NCI-H2029 treated with DMSO at 0.1 percent for 48 hours (cell line): ENCODE results near the gene OGDH.
"Not testable (repeated sequence)": the region's sequence is repeated elsewhere in the genome, so short reads cannot be mapped to it uniquely, and the experiment has no call there.

Experiments
- DNase-seq: peaks from one replicate; lab custom pipeline; 2025; lab: John Stamatoyannopoulos, UW

Gene OGDH

GRCh38 chr7:44580945-44581878 lies 25.2 kb upstream of the OGDH start:
- peak; percentile 33 for DNase-seq

- DNase-seq: peak; percentile 98
Observed at GRCh38 chr7:44581879-44582603, 24.4 kb upstream of the OGDH start, which contains the start of gene TMED4. TSS of gene TMED4 (minus strand) at chr7:44582231. CDS start at chr7:44582206, 25 bp downstream.

DNA sequence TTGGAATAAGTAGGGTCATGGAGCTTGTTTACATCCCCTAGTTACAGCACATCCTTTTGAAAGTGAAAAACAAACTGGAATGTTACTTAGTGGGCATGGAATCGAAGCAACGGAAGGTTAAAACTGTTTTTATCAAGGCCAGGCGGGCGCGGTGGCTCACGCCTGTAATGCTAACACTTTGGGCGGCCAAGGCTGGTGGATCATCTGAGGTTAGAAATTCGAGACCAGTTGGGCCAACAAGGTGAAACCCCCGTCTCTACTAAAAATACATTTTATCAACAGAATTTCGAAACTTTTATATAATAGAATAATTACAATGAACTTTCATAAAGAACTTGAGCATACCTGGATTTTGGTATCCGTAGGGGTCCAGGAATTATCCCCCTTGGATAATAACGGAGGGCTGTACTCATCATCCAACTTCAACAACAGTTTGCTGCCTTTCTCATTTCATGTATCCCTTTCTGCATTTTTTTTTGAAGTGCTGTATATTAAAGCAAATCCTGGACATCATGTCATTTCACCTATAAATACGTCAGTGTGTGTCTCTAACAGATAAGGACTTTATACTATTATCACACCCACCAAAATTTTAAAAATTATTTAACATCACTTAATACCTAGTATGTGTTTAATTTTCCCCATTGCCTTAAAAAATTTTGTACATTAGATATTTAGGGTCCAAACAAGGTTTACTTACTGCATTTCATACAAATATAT lies 23.1 kb upstream of the OGDH start:
- DNase-seq: no peak

- peak; percentile 15 for DNase-seq
Observed at GRCh38 chr7:44587843-44588711, 18.4 kb upstream of the OGDH start.

GRCh38 chr7:44590910-44591309 lies 15.5 kb upstream of the OGDH start:
- DNase-seq: no peak

GRCh38 chr7:44595934-44596635 lies 10.3 kb upstream of the OGDH start:
- DNase-seq: no peak

GRCh38 chr7:44597181-44597580 lies 9.2 kb upstream of the OGDH start:
- not testable (repeated sequence) for DNase-seq

GRCh38 chr7:44599222-44599621 lies 7.2 kb upstream of the OGDH start:
- no peak for DNase-seq

- DNase-seq: no peak
Observed at GRCh38 chr7:44602576-44602910, 3.9 kb upstream of the OGDH start.

DNA sequence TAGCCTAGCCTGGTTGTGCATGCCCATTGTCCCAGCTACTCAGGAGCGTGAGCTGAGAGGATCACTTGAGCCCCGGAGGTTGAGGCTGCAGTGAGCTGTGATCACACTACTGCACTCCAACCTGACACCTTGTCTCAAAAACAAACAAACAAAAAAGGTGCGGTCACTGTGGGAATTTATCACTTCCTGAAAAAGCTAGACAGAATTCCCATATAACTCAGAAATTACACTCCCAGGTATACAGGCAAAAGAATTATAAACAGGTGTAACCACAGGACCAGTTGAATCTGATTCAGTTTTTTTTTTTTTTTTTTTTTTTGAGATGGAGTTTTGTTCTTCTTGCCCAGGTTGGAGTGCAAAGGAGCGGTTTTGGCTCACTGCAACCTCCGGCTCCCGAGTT lies 3.2 kb upstream of the OGDH start:
- peak; percentile 36 for DNase-seq

DNA sequence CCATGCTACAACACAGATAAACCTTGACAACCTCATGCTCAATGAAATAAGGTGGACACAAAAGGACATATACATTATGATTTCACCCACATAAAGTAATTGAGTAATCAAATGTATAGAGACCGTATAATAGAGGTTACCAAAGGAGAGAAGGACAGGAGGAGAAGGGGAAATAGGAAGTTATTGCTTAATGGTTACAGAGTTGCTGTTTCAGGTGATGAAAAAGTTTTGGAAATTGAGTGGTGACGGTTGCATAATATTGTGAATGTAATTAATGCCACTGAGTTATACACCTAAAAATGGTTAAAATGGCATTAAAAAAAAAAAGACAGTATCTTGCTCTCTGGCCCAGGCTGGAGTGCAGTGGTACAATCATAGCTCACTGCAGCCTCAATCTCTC lies 1.5 kb upstream of the OGDH start:
- no peak for DNase-seq

DNA sequence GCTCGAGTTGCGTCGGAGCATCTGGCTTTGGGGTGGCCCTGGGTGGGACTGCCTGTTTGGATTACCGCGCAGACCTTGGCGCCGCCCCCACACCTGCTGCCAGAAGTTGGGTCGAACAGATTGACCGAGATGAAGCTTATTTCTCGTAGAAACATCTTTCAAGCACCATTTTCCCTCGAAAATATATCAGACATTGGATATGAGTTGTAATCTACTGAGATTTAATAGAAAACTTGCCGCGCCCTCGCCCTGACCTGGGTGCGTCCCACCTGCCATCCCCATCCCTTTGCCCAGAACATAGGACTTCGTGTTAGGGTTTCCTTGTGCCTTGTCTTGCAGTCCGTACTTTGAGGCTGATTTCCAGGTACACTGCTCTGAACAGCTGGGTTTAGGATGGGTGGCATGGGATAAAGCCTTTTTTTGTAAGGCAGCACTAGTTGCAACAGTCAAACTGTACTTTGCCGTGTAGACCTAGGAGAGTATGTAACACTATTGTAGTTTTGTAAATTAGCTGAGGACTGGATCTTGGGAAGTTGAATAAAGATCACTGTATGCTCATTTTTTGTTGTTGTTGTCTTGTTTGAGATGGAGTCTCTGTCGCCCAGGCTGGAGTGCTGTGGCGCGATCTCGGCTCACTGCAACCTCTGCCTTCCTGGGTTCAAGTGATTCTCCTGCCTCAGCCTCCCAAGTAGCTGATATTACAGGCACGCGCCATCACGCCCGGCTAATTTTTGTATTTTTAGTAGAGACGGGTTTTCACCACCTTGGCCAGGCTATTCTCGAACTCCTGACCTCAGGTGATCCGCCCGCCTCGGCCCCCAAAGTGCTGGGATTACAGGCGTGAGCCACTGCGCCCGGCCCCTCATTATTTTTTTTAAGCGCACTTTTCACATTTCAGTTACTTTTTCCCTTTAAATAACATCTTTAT lies 978 bp downstream of the OGDH start:
- no peak for DNase-seq

- DNase-seq: no peak
Observed at GRCh38 chr7:44608916-44609648, 2.7 kb downstream of the OGDH start.

DNA sequence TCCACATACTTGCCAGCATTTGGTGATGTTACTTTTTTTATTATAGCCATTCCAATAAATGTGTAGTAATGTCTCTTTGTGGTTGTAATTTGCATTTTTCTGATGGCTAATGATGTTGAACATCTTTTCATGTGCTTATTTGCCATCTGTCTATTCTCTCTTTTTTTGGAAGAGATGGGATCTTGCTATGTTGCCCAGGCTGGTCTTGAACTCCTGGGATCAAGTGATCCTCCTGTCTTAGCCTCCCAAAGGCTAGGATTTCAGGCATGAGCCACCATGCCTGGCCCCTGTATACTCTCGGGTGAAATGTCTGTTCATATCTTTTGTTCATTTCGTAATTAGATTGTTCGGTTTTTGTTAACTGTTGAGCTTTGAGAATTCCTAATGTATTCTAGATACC lies 3.4 kb downstream of the OGDH start:
- DNase-seq: no peak

DNA sequence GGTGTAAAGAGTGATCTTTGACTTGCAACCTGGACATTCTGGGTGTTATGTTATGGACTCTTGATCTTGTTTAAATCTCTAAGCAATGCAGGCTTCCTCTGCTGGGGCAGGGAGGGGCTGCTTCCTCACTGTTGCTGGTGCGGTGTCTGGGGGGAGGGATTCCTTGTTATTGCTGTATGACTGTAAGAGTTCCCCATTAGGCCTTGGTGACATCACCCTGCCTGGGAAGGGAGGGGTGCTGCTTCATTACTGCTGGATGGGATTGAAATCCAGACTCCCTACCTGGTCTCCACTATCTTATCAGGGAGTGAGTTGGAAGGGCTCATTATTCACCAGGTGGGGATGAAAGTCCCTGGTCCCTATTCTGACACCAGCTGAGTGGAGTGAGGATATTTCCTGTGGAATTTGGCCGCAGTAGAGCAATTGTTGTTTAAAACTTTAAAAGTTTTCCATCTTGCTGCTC lies 8.8 kb downstream of the OGDH start:
- DNase-seq: no peak

GRCh38 chr7:44615793-44616192 lies 9.4 kb downstream of the OGDH start:
- DNase-seq: no peak

DNA sequence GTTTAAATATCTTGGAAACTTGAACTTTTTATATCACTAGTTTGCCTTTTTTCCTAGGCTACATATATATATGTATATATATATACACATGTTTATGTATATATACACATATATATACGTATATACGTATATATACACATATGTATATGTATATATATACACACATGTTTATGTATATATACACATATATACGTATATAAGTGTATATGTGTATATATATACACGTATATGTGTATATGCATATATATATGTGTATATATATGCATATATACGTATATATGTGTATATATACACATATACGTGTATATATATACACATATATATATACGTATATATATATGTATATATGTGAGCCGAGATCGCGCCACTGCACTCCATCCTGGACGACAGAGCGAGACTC lies 10.1 kb downstream of the OGDH start:
- DNase-seq: no peak

GRCh38 chr7:44617225-44617890 lies 10.9 kb downstream of the OGDH start:
- DNase-seq: no peak
